ENCODE data around the gene EHMT2. TPM values are rescaled to one million over a fixed set of nuclear protein-coding genes. Genes with fewer than 3 reads are reported as not detected.

EHMT2 gene
- total and polyA plus RNA-seq, 2 of the 8 experiments (the other 6 are each of a cell fraction or from before 2014, with no cell fraction given): 125 to 177 TPM

GRCh38 chr6:31865205-31866118 lies 32.0 kb downstream of the EHMT2 start:
- Histone ChIP-seq H2AFZ (ENCODE audit: low read length) (no peak overlapping the region), H4K20me1 (replicated peaks in 1 of 2; ENCODE audit: control insufficient read depth in 1 of 2, insufficient read depth in 2 of 2, low read length in 2 of 2) (no peaks in the 10 kb centered on the region), H3K4me2 (ENCODE audit: insufficient read depth in 1 of 2, low read depth in 2 of 2, low read length in 2 of 2) (no peak overlapping the region), H4K5ac (ENCODE audit: insufficient read length, low read depth, low read length) (no peak overlapping the region), H4K8ac (ENCODE audit: extremely low read depth, insufficient read depth, low read length) (no peak overlapping the region), H3K9ac (replicated peaks in 1 of 4; ENCODE audit: extremely low read depth in 1 of 4, low read depth in 3 of 4, low read length in 3 of 4) (no peak overlapping the region; a peak in 1 of 7 replicates), H2BK15ac (ENCODE audit: low read length) (no peak overlapping the region), H3K56ac (replicated peaks; ENCODE audit: insufficient read length, low read depth, low read length) (no peak overlapping the region), H3K79me1 (ENCODE audit: low read depth, low read length) (0 out of 2 replicates have a peak, but pooled peaks cover 2% of the 10 kb centered on the region), H3K27ac (ENCODE audit: low read depth, low read length) (no peak overlapping the region), H3K4me3 (ENCODE audit: extremely low read depth in 1 of 4, insufficient read depth in 2 of 4, low read depth in 3 of 4, low read length in 4 of 4) (no peak overlapping the region), H3K18ac (ENCODE audit: extremely low read depth, low read length) (no peak overlapping the region), H3K4me1 (replicated peaks in 1 of 4; ENCODE audit: control insufficient read depth in 3 of 4, insufficient read depth in 4 of 4, low read length in 3 of 4) (peaks cover 0 to 14% (median 2%) of the 10 kb centered on the region in 4 experiments; a peak in 5 of 7 replicates), H2BK5ac (ENCODE audit: low read depth, low read length) (no peak overlapping the region), H3K14ac (ENCODE audit: insufficient read length) (no peak overlapping the region), H3K23me2 (ENCODE audit: low read depth, low read length) (peaks cover 8% of the 10 kb centered on the region; the same call in 1 of the 2 replicates), H2AK5ac (ENCODE audit: low read depth, low read length) (peak overlapping the region; percentile 75; the same call in 1 of the 2 replicates), H2BK120ac (replicated peaks; ENCODE audit: low read depth, low read length) (no peak overlapping the region), H3K36me3 (ENCODE audit: control insufficient read depth in 2 of 4, insufficient read depth in 4 of 4, low read length in 3 of 4) (no peaks in the 10 kb centered on the region), H3K23ac (ENCODE audit: insufficient read length) (no peak overlapping the region), H4K91ac (replicated peaks; ENCODE audit: insufficient read length, low read length) (no peak overlapping the region), H3K9me3 (ENCODE audit: insufficient read depth in 2 of 2, low read depth in 1 of 2, low read length in 1 of 2) (no peaks in the 10 kb centered on the region), H2BK12ac (ENCODE audit: low read depth, low read length) (0 out of 2 replicates have a peak overlapping the region, but pooled peaks have one; percentile 68), H3K79me2 (ENCODE audit: control insufficient read depth in 1 of 2, insufficient read depth in 2 of 2, low read length in 2 of 2) (no peaks in the 10 kb centered on the region), H2BK20ac (ENCODE audit: low read length) (no peak overlapping the region), H3K4ac (replicated peaks; ENCODE audit: insufficient read length, low read depth, low read length) (peak overlapping the region; percentile 19), H3K27me3 (replicated peaks in 1 of 4; ENCODE audit: control insufficient read depth in 3 of 4, extremely low read depth in 1 of 4, insufficient read depth in 3 of 4, low read length in 3 of 4) (0 out of 7 replicates have a peak, but pooled peaks cover 0 to 3% (median 0%) of the 10 kb centered on the region in 4 experiments)
- POLR2A ChIA-PET (ENCODE audit: partially characterized antibody): interaction anchor here (0.7 to 6.7 kb wide), 11 partner anchors 10 to 201 kb away, joined by 3 to 71 read pairs (median 4); partner anchors contain the start of genes EHMT2, GPANK1, HSPA1B and MSH5
- CTCF ChIA-PET (ENCODE audit: partially characterized antibody): interaction anchor here (0.6 to 2.3 kb wide), 8 partner anchors 10 to 95 kb away, joined by 3 to 13 read pairs (median 4); no protein-coding TSS in a partner anchor
- DNase-seq (ENCODE audit: low read depth in 1 of 2, low spot score in 2 of 2): no peak
- 88% methylated on average over 21 of the region's 21 CpGs; no CpG with 5 or more reads in 1 of the 2 experiments for WGBS, 2 experiments (ENCODE audit: extremely low coverage in 1 of 2, insufficient coverage in 1 of 2, insufficient read length in 1 of 2, insufficient replicate concordance in 2 of 2, low coverage in 1 of 2, low lambda C conversion rate in 2 of 2, missing lambda C conversion rate in 1 of 2)
- no peak for FAIRE-seq
- TF ChIP-seq GABPA (IDR thresholded peaks at IDR 0.05; ENCODE audit: borderline replicate concordance, insufficient read depth, low read length) (no peak), RFX5 (IDR thresholded peaks at IDR 0.05; ENCODE audit: borderline replicate concordance, low read depth, low read length) (no peak), SP4 (IDR thresholded peaks at IDR 0.05; ENCODE audit: low read length) (no peak), SIRT6 (IDR thresholded peaks at IDR 0.05; ENCODE audit: low read length) (no peak), POLR2AphosphoS5 (IDR thresholded peaks at IDR 0.05; ENCODE audit: low read depth, low read length) (no peak), RAD21 (IDR thresholded peaks at IDR 0.05 in 1 of 2, conservative IDR thresholded peaks at IDR 0.05 in 1 of 2; ENCODE audit: low read depth in 2 of 2, low read length in 2 of 2) (no peak)
- TF ChIP-seq, protein P1, sequence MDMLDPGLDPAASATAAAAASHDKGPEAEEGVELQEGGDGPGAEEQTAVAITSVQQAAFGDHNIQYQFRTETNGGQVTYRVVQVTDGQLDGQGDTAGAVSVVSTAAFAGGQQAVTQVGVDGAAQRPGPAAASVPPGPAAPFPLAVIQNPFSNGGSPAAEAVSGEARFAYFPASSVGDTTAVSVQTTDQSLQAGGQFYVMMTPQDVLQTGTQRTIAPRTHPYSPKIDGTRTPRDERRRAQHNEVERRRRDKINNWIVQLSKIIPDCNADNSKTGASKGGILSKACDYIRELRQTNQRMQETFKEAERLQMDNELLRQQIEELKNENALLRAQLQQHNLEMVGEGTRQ (IDR thresholded peaks at IDR 0.05; ENCODE audit: low read length): no peak
- TF ChIP-seq, protein P2, sequence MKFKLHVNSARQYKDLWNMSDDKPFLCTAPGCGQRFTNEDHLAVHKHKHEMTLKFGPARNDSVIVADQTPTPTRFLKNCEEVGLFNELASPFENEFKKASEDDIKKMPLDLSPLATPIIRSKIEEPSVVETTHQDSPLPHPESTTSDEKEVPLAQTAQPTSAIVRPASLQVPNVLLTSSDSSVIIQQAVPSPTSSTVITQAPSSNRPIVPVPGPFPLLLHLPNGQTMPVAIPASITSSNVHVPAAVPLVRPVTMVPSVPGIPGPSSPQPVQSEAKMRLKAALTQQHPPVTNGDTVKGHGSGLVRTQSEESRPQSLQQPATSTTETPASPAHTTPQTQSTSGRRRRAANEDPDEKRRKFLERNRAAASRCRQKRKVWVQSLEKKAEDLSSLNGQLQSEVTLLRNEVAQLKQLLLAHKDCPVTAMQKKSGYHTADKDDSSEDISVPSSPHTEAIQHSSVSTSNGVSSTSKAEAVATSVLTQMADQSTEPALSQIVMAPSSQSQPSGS (IDR thresholded peaks at IDR 0.05; ENCODE audit: low read length): no peak

All from H1 (cell line).